ENCODE results near the gene CPN2. TPM values are rescaled to one million over a fixed set of nuclear protein-coding genes. Genes with fewer than 3 reads are reported as not detected.
A peak's percentile ranks its signal among the peaks of the same experiment; 100 is the strongest.

CPN2 gene
- polyA plus RNA-seq, 1 donor from 2014 or later: not detected

- Mint-ChIP-seq H3K27me3 (peaks cover 2% of the 10 kb centered on the region), H3K36me3 (no peaks in the 10 kb centered on the region), H3K4me1 (no peaks in the 10 kb centered on the region), H3K27ac (no peak overlapping the region), H3K9me3 (no peaks in the 10 kb centered on the region), H3K4me3 (no peak overlapping the region)
These were observed 916 bp upstream of the CPN2 start for GRCh38 chr3:194351952-194352536.

- Mint-ChIP-seq H3K4me3 (no peak overlapping the region), H3K36me3 (no peaks in the 10 kb centered on the region), H3K27ac (no peak overlapping the region), H3K9me3 (no peaks in the 10 kb centered on the region), H3K4me1 (no peaks in the 10 kb centered on the region), H3K27me3 (no peaks in the 10 kb centered on the region)
These were observed 429 bp downstream of the CPN2 start for GRCh38 chr3:194350726-194351071.

- Mint-ChIP-seq H3K4me3 (peak overlapping the region in 1 of 4 donors; percentile 52), H3K9me3 (no peaks in the 10 kb centered on the region), H3K27ac (no peak overlapping the region), H3K27me3 (peaks cover 5% of the 10 kb centered on the region), H3K4me1 (peaks cover 0 to 3% (median 0%) of the 10 kb centered on the region in 3 donors), H3K36me3 (no peaks in the 10 kb centered on the region)
These were observed 2.8 kb downstream of the CPN2 start for GRCh38 chr3:194348354-194348753.

- Mint-ChIP-seq H3K4me1 (peaks cover 0 to 3% (median 0%) of the 10 kb centered on the region in 3 donors), H3K36me3 (no peaks in the 10 kb centered on the region), H3K4me3 (no peak overlapping the region), H3K27me3 (peaks cover 9% of the 10 kb centered on the region), H3K9me3 (no peaks in the 10 kb centered on the region), H3K27ac (no peak overlapping the region)
These were observed 4.5 kb downstream of the CPN2 start for GRCh38 chr3:194346621-194347020.

GRCh38 chr3:194346035-194346434 is 5.1 kb downstream of the CPN2 start:
- Mint-ChIP-seq H3K27me3 (peaks cover 13% of the 10 kb centered on the region), H3K27ac (no peak overlapping the region), H3K4me3 (no peak overlapping the region), H3K36me3 (no peaks in the 10 kb centered on the region), H3K4me1 (peaks cover 0 to 3% (median 0%) of the 10 kb centered on the region in 3 donors), H3K9me3 (no peaks in the 10 kb centered on the region)

- Mint-ChIP-seq H3K9me3 (no peaks in the 10 kb centered on the region), H3K27me3 (peaks cover 15% of the 10 kb centered on the region), H3K4me3 (no peak overlapping the region), H3K36me3 (no peaks in the 10 kb centered on the region), H3K27ac (peak overlapping the region in 1 of 3 donors; percentile 39), H3K4me1 (peaks cover 0 to 3% (median 0%) of the 10 kb centered on the region in 3 donors)
These were observed 7.1 kb downstream of the CPN2 start for GRCh38 chr3:194344012-194344411.

- peaks cover 0 to 3% (median 0%) of the 10 kb centered on the region in 3 donors for H3K4me1 Mint-ChIP-seq
- no peak overlapping the region for H3K4me3 Mint-ChIP-seq
- H3K27me3 Mint-ChIP-seq: peaks cover 15% of the 10 kb centered on the region
- no peaks in the 10 kb centered on the region for H3K9me3 Mint-ChIP-seq
- H3K27ac Mint-ChIP-seq: no peak overlapping the region
- no peaks in the 10 kb centered on the region for H3K36me3 Mint-ChIP-seq
These were observed 7.6 kb downstream of the CPN2 start for GRCh38 chr3:194343561-194343893.

- Mint-ChIP-seq H3K4me3 (no peak overlapping the region), H3K9me3 (no peaks in the 10 kb centered on the region), H3K27me3 (peaks cover 15% of the 10 kb centered on the region), H3K4me1 (peaks cover 0 to 3% (median 0%) of the 10 kb centered on the region in 3 donors), H3K36me3 (no peaks in the 10 kb centered on the region), H3K27ac (peak overlapping the region in 1 of 3 donors; percentile 5)
These were observed 8.1 kb downstream of the CPN2 start for GRCh38 chr3:194342861-194343560.

GRCh38 chr3:194340757-194341400 is 10.2 kb downstream of the CPN2 start:
- H3K9me3 Mint-ChIP-seq: no peaks in the 10 kb centered on the region
- no peaks in the 10 kb centered on the region for H3K36me3 Mint-ChIP-seq
- no peak overlapping the region for H3K27ac Mint-ChIP-seq
- H3K27me3 Mint-ChIP-seq: peaks cover 18% of the 10 kb centered on the region
- H3K4me3 Mint-ChIP-seq: no peak overlapping the region
- H3K4me1 Mint-ChIP-seq: peaks cover 0 to 3% (median 0%) of the 10 kb centered on the region in 3 donors

GRCh38 chr3:194339840-194340239 is 11.3 kb downstream of the CPN2 start:
- H3K27me3 Mint-ChIP-seq: peaks cover 17% of the 10 kb centered on the region
- peaks cover 0 to 3% (median 0%) of the 10 kb centered on the region in 3 donors for H3K4me1 Mint-ChIP-seq
- peaks cover 2% of the 10 kb centered on the region for H3K36me3 Mint-ChIP-seq
- no peak overlapping the region for H3K27ac Mint-ChIP-seq
- H3K4me3 Mint-ChIP-seq: no peak overlapping the region
- H3K9me3 Mint-ChIP-seq: no peaks in the 10 kb centered on the region

GRCh38 chr3:194339356-194339755 is 11.8 kb downstream of the CPN2 start:
- Mint-ChIP-seq H3K4me1 (peaks cover 0 to 3% (median 0%) of the 10 kb centered on the region in 3 donors), H3K4me3 (no peak overlapping the region), H3K27me3 (peaks cover 14% of the 10 kb centered on the region), H3K9me3 (no peaks in the 10 kb centered on the region), H3K36me3 (peaks cover 2% of the 10 kb centered on the region), H3K27ac (no peak overlapping the region)

- Mint-ChIP-seq H3K4me3 (no peak overlapping the region), H3K27me3 (peaks cover 20% of the 10 kb centered on the region), H3K4me1 (peaks cover 1 to 5% (median 4%) of the 10 kb centered on the region in 3 donors), H3K27ac (no peak overlapping the region), H3K9me3 (no peaks in the 10 kb centered on the region), H3K36me3 (peaks cover 2% of the 10 kb centered on the region)
These were observed 13.0 kb downstream of the CPN2 start for GRCh38 chr3:194337965-194338753.

GRCh38 chr3:194336601-194337355 is 14.3 kb downstream of the CPN2 start:
- Mint-ChIP-seq H3K27me3 (peaks cover 27% of the 10 kb centered on the region), H3K27ac (no peak overlapping the region), H3K36me3 (peaks cover 2% of the 10 kb centered on the region), H3K9me3 (no peaks in the 10 kb centered on the region), H3K4me3 (no peak overlapping the region), H3K4me1 (peaks cover 2 to 8% (median 4%) of the 10 kb centered on the region in 3 donors)

GRCh38 chr3:194333981-194334320 is 17.2 kb downstream of the CPN2 start:
- peaks cover 2 to 8% (median 4%) of the 10 kb centered on the region in 3 donors for H3K4me1 Mint-ChIP-seq
- H3K27me3 Mint-ChIP-seq: peaks cover 25% of the 10 kb centered on the region
- no peak overlapping the region for H3K27ac Mint-ChIP-seq

More at GRCh38 chr3:194333981-194334320, 17.2 kb downstream of the CPN2 start:
- Mint-ChIP-seq H3K4me3 (peak overlapping the region in 2 of 4 donors; percentile 66 to 84), H3K9me3 (no peaks in the 10 kb centered on the region), H3K36me3 (peaks cover 2% of the 10 kb centered on the region)

Measured in IgD-negative memory B cell (primary cell).